AG04449 (cell line): Measurements from ENCODE around the gene COPS4.
"Not testable (repeated sequence)": the region's sequence is repeated elsewhere in the genome, so short reads cannot be mapped to it uniquely, and the experiment has no call there.

Source experiments
- CTCF ChIA-PET: fragments of 350-600 bp; formaldehyde crosslinking; extraction: SDS; loops from one replicate; lab custom pipeline; 2021; ENCODE audit warnings: antibody characterized with exemption; lab: Yijun Ruan, JAX
- POLR2A ChIA-PET: fragments of 400-600, 350-600 bp; formaldehyde crosslinking; extraction: SDS; loops from one replicate; lab custom pipeline; 2020; ENCODE audit warnings: antibody characterized with exemption, inconsistent platforms; lab: Yijun Ruan, JAX
- DNase-seq: peaks from one replicate; pipeline ENCODE4 v3.0.0-alpha.2; 2010; ENCODE audit warnings: low read depth, low spot score
- H3K4me3 ChIP-seq: 2 replicates; pipeline ENCODE4 v1.5.1; 2011; ENCODE audit warnings: low read depth, mild to moderate bottlenecking, control low read depth, low read length
- CTCF ChIP-seq: IDR thresholded peaks from one replicate; pipeline ENCODE4 v1.5.1; 2011; ENCODE audit warnings: mild to moderate bottlenecking, moderate library complexity, low read length, control low read depth, inconsistent platforms; ENCODE audit not compliant: insufficient read depth; ENCODE audit errors: missing control alignments

Gene COPS4

GRCh38 chr4:83022724-83023450 is 12.1 kb upstream of the COPS4 start:
- no peak for DNase-seq
- no peak for TF ChIP-seq CTCF
- no peak overlapping the region for H3K4me3 ChIP-seq
- POLR2A ChIA-PET: no interaction called here
- CTCF ChIA-PET: no interaction called here

GRCh38 chr4:83023599-83023998 is 11.4 kb upstream of the COPS4 start:
- H3K4me3 ChIP-seq, CTCF ChIA-PET, DNase-seq, POLR2A ChIA-PET: not testable (repeated sequence)

- no peak for TF ChIP-seq CTCF
- POLR2A ChIA-PET: no interaction called here
- no peak overlapping the region for H3K4me3 ChIP-seq
- DNase-seq: no peak
- CTCF ChIA-PET: no interaction called here
Observed at GRCh38 chr4:83024233-83024632, 10.8 kb upstream of the COPS4 start.

GRCh38 chr4:83025563-83025962 is 9.4 kb upstream of the COPS4 start:
- no peak for TF ChIP-seq CTCF
- no peak overlapping the region for H3K4me3 ChIP-seq
- DNase-seq: no peak
- ChIA-PET POLR2A (no interaction called here), CTCF (no interaction called here)

- CTCF ChIA-PET: no interaction called here
- DNase-seq: no peak
- TF ChIP-seq CTCF: no peak
- POLR2A ChIA-PET: no interaction called here
- H3K4me3 ChIP-seq: no peak overlapping the region
Observed at GRCh38 chr4:83028976-83029375, 6.0 kb upstream of the COPS4 start.

- CTCF ChIA-PET: no interaction called here
- POLR2A ChIA-PET: no interaction called here
- no peak overlapping the region for H3K4me3 ChIP-seq
- no peak for DNase-seq
- no peak for TF ChIP-seq CTCF
Observed at GRCh38 chr4:83029688-83030087, 5.3 kb upstream of the COPS4 start.
